Caco-2 (cell line): ENCODE measurements around the gene IL17C. TPM values are rescaled to one million over a fixed set of nuclear protein-coding genes. Genes with fewer than 3 reads are reported as not detected.

Source experiments
- BruUV-seq: library from RNA; stranded (reverse); fragments of 400-500 nt; replicated peaks from 2 replicates; lab custom pipeline; 2021; lab: Mats Ljungman, UMichigan
- CTCF ChIA-PET: fragments of 300-600 bp; sonication (Branson Sonifier 250); formaldehyde crosslinking; loops from one replicate; lab custom pipeline; 2022; ENCODE audit warnings: antibody characterized with exemption; lab: Charles Lee
- POLR2A ChIA-PET: fragments of 300-600 bp; sonication (Branson Sonifier 250); formaldehyde crosslinking; loops from one replicate; lab custom pipeline; 2022; ENCODE audit warnings: antibody characterized with exemption; lab: Charles Lee
- DNase-seq, 2 experiments: peaks; one replicate each; pipeline versions ENCODE4 v3.0.0 to v3.0.0-alpha.2; 2020 to 2022
- H3K27me3 ChIP-seq: replicated peaks from 2 replicates; pipeline ENCODE4 v1.6.0; 2011; ENCODE audit warnings: low read length; ENCODE audit not compliant: control insufficient read depth, insufficient read depth
- H3K36me3 ChIP-seq: 2 replicates; pipeline ENCODE4 v1.5.1; 2011; ENCODE audit warnings: low read length; ENCODE audit not compliant: control insufficient read depth, insufficient read depth
- H3K4me1 ChIP-seq: fragments of 250-450 bp; sonication (Bioruptor Pico); 2 replicates; pipeline ENCODE4 v1.5.1; 2020; ENCODE audit warnings: mild to moderate bottlenecking
- H3K4me3 ChIP-seq: 2 replicates; pipeline ENCODE4 v1.5.1; 2011; ENCODE audit warnings: low read depth, mild to moderate bottlenecking, control low read depth, low read length
- H3K9me3 ChIP-seq: fragments of 250-450 bp; sonication (Bioruptor Pico); 2 replicates; pipeline ENCODE4 v1.5.1; 2020; ENCODE audit warnings: mild to moderate bottlenecking, moderate library complexity
- H3K27ac Mint-ChIP-seq: one replicate; pipeline ENCODE4 v1.8.0; 2022; ENCODE audit warnings: mixed read lengths; ENCODE audit not compliant: unreplicated experiment
- H3K27me3 Mint-ChIP-seq: one replicate; pipeline ENCODE4 v1.8.0; 2022; ENCODE audit warnings: mixed read lengths; ENCODE audit not compliant: insufficient read depth, unreplicated experiment
- H3K36me3 Mint-ChIP-seq: one replicate; pipeline ENCODE4 v1.8.0; 2022; ENCODE audit warnings: mild to moderate bottlenecking, mixed read lengths; ENCODE audit not compliant: insufficient read depth, unreplicated experiment
- H3K4me1 Mint-ChIP-seq: one replicate; pipeline ENCODE4 v1.8.0; 2022; ENCODE audit warnings: low read depth, mixed read lengths; ENCODE audit not compliant: unreplicated experiment
- H3K4me3 Mint-ChIP-seq: one replicate; pipeline ENCODE4 v1.8.0; 2022; ENCODE audit warnings: mild to moderate bottlenecking, moderate library complexity, mixed read lengths; ENCODE audit not compliant: unreplicated experiment
- H3K9me3 Mint-ChIP-seq: one replicate; pipeline ENCODE4 v1.8.0; 2022; ENCODE audit warnings: mixed read lengths; ENCODE audit not compliant: unreplicated experiment
- CTCF ChIP-seq, 2 experiments: fragments of 200-600 bp in 1 of 2; IDR thresholded peaks; 1 replicate in 1 of 2; 2 replicates in 1 of 2; pipeline versions ENCODE4 v1.5.1 to v1.8.0; 2011 to 2022; ENCODE audit warnings: antibody characterized with exemption in 1 of 2, control low read depth in 1 of 2, inconsistent platforms in 1 of 2, low read depth in 1 of 2, low read length in 1 of 2, mild to moderate bottlenecking in 1 of 2, moderate library complexity in 1 of 2; ENCODE audit not compliant: insufficient read depth in 1 of 2, severe bottlenecking in 1 of 2, unreplicated experiment in 1 of 2
- intact Hi-C: fragments of 100-400 bp; cut with micrococcal nuclease; formaldehyde crosslinking; loops from one replicate; pipeline ENCODE4 v1.10.0; 2022; ENCODE audit not compliant: unreplicated experiment
- total RNA-seq: library from RNA; stranded (reverse); gene quantifications from 2 replicates; pipeline ENCODE4 v1.2.3, GENCODE V29; 2022

Gene IL17C
- total RNA-seq, 1 experiment from 2014 or later, result not detected

GRCh38 chr16:88631384-88631783, 7.0 kb upstream of the IL17C start:
- TSS peak; percentile 85 for BruUV-seq
- no peaks in the 10 kb centered on the region for H3K9me3 ChIP-seq
- H3K4me1 ChIP-seq, result no peaks in the 10 kb centered on the region
- ChIA-PET POLR2A (no interaction called here), CTCF (interaction anchor here (0.5 to 0.7 kb wide), 2 partner anchors 9 to 193 kb away, joined by 3 to 6 read pairs; no protein-coding TSS in a partner anchor)
- no peak for DNase-seq
- Mint-ChIP-seq H3K4me1 (no peaks in the 10 kb centered on the region), H3K9me3 (no peaks in the 10 kb centered on the region), H3K27me3 (no peaks in the 10 kb centered on the region), H3K27ac (no peak overlapping the region), H3K4me3 (no peak overlapping the region), H3K36me3 (peaks cover 96% of the 10 kb centered on the region)
- peaks cover 6% of the 10 kb centered on the region for H3K36me3 ChIP-seq
- TF ChIP-seq CTCF (IDR thresholded peaks at IDR 0.05; ENCODE audit: insufficient read depth in 1 of 2, low read depth in 1 of 2, low read length in 1 of 2, severe bottlenecking in 1 of 2, unreplicated experiment in 1 of 2), result no peak
- no peak overlapping the region for H3K4me3 ChIP-seq
- no peaks in the 10 kb centered on the region for H3K27me3 ChIP-seq
- intact Hi-C loops, result no loop called here

DNA sequence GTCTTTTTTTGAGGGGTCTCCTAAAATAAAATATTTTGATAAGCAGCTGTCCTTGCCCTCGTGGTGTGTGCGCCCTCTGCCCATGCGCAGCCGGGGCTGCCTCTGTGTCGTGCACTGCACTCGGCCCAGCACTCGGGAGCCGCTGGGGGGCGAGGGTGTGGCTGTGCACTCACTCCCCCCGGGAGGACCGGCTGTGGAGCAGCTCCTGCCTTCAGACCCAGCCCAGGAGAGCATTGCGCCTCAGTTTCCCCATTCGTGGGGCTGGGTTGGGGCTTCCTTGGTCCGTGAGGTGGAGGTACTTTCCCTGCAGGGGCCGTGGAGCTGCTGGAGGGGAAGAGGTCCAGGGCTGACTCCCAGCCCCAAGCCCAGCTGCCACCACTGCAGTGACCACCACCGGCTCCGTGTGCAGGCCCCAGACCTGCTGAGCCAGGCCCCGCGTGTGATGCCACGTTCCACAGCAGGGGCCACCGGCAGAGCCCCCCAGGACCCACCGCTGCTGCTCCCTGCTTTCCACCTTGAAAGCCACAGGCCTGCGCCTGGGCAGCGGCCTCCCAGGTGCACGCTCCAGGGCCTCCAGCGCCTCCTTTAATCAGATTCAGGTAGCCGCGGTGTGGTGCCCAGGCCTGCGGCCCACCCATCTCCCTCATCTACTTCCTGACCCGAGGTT, 6.3 kb upstream of the IL17C start:
- H3K27me3 Mint-ChIP-seq, result no peaks in the 10 kb centered on the region
- no peaks in the 10 kb centered on the region for H3K9me3 ChIP-seq
- POLR2A ChIA-PET, result interaction anchor here (1.3 kb wide), 1 partner anchor 62 kb away, joined by 3 read pairs; the partner anchor contains the start of gene ZC3H18
- CTCF ChIA-PET, result interaction anchor here (0.5 kb wide), 1 partner anchor 8 kb away, joined by 3 read pairs; no protein-coding TSS in a partner anchor
- H3K4me3 ChIP-seq, result no peak overlapping the region
- no peaks in the 10 kb centered on the region for H3K4me1 ChIP-seq
- H3K27ac Mint-ChIP-seq, result no peak overlapping the region
- H3K4me1 Mint-ChIP-seq, result no peaks in the 10 kb centered on the region
- no peak overlapping the region for H3K4me3 Mint-ChIP-seq
- TF ChIP-seq CTCF (IDR thresholded peaks at IDR 0.05; ENCODE audit: insufficient read depth in 1 of 2, low read depth in 1 of 2, low read length in 1 of 2, severe bottlenecking in 1 of 2, unreplicated experiment in 1 of 2), result no peak
- intact Hi-C loops, result no loop called here
- H3K27me3 ChIP-seq, result no peaks in the 10 kb centered on the region
- H3K9me3 Mint-ChIP-seq, result no peaks in the 10 kb centered on the region
- DNase-seq, result no peak
- peaks cover 89% of the 10 kb centered on the region for H3K36me3 Mint-ChIP-seq
- BruUV-seq, result no TSS peak
- peaks cover 4% of the 10 kb centered on the region; the same call in 1 of the 2 replicates for H3K36me3 ChIP-seq

DNA sequence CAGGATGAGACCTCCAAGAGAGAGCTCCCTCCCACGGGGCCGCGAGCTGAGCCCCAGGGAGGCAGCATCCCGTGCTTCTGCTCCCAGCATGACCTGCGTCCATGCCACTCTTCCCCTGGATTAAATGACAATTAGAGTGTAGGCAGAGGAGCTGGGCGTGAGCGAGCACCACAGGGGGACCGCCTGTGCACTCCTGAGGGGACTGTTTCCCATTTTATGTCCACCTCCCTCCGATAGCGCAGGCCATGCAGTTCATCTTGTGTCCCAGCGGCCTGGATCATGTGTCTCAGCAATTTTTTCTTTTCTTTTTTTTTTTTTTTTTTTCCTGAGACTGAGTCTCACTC, 5.8 kb upstream of the IL17C start:
- no peaks in the 10 kb centered on the region for H3K4me1 ChIP-seq
- intact Hi-C loops, result no loop called here
- Mint-ChIP-seq H3K27ac (no peak overlapping the region), H3K4me1 (no peaks in the 10 kb centered on the region), H3K27me3 (no peaks in the 10 kb centered on the region), H3K36me3 (peaks cover 89% of the 10 kb centered on the region), H3K4me3 (no peak overlapping the region), H3K9me3 (no peaks in the 10 kb centered on the region)
- ChIA-PET CTCF (interaction anchor here (0.7 to 1.3 kb wide), 3 partner anchors 16 to 121 kb away, joined by 3 to 5 read pairs (median 3); no protein-coding TSS in a partner anchor), POLR2A (interaction anchor here (1.3 kb wide), 1 partner anchor 62 kb away, joined by 3 read pairs; the partner anchor contains the start of gene ZC3H18)
- no peaks in the 10 kb centered on the region for H3K27me3 ChIP-seq
- H3K36me3 ChIP-seq, result peaks cover 4% of the 10 kb centered on the region; the same call in 1 of the 2 replicates
- no TSS peak for BruUV-seq
- DNase-seq, result no peak
- no peaks in the 10 kb centered on the region for H3K9me3 ChIP-seq
- H3K4me3 ChIP-seq, result no peak overlapping the region
- no peak for TF ChIP-seq CTCF (IDR thresholded peaks at IDR 0.05; ENCODE audit: insufficient read depth in 1 of 2, low read depth in 1 of 2, low read length in 1 of 2, severe bottlenecking in 1 of 2, unreplicated experiment in 1 of 2)
